Psoas muscle (tissue), 8 donors: ENCODE measurements around the gene CD320. TPM values are rescaled to one million over a fixed set of nuclear protein-coding genes. Genes with fewer than 3 reads are reported as not detected.
"Not testable (repeated sequence)": the region's sequence is repeated elsewhere in the genome, so short reads cannot be mapped to it uniquely, and the experiment has no call there.

Experiments
- ATAC-seq, 4 donors: fragments of 200-7000 bp; cut with Tn5 transposase; one replicate each; pipeline ENCODE4 v1.9.1; 2020; ENCODE audit warnings: moderate library complexity in 3 of 4, mild to moderate bottlenecking in 2 of 4
- DNase-seq, 2 donors: peaks; one replicate each; pipeline ENCODE4 v3.0.0-alpha.2; 2020
- H3K27ac ChIP-seq: fragments of 200-600 bp; one replicate; pipeline ENCODE4 v1.8.0; 2022
- H3K27me3 ChIP-seq, 3 donors: fragments of 200-600 bp in 1 of 3; one replicate each; pipeline versions ENCODE4 v1.6.1 to v1.8.0; 2013 to 2022; ENCODE audit warnings: low read length in 2 of 3, mild to moderate bottlenecking in 2 of 3, moderate library complexity in 1 of 3; ENCODE audit not compliant: insufficient read depth in 3 of 3
- H3K36me3 ChIP-seq, 2 donors: fragments of 200-600 bp in 1 of 2; one replicate each; pipeline versions ENCODE4 v1.6.1 to v1.8.0; 2013 to 2022; ENCODE audit warnings: low read depth in 1 of 2, mild to moderate bottlenecking in 1 of 2, moderate library complexity in 1 of 2; ENCODE audit not compliant: insufficient read depth in 1 of 2
- H3K4me1 ChIP-seq: fragments of 200-600 bp; one replicate; pipeline ENCODE4 v1.8.0; 2022
- H3K4me3 ChIP-seq: fragments of 200-600 bp; one replicate; pipeline ENCODE4 v1.8.0; 2022; ENCODE audit warnings: mild to moderate bottlenecking
- H3K9me3 ChIP-seq: fragments of 200-600 bp; one replicate; pipeline ENCODE4 v1.8.0; 2022
- WGBS, 3 donors: extraction: QIAGEN DNeasy Blood & Tissue Kit; methylation state at CpG; one replicate each; pipeline versions ENCODE4 v1.1.6 to v1.1.7; 2013; 5-methylcytosine and 5-hydroxymethylcytosine counted together
- intact Hi-C, 2 donors: fragments of 100-400 bp; cut with DNase I; formaldehyde crosslinking; loops; one replicate each; pipeline versions ENCODE4 v1.11.0 to v1.14.2; 2022
- polyA plus RNA-seq, 3 donors: library from polyadenylated mRNA; stranded (reverse); fragments of 200-250 nt; gene quantifications; one replicate each; pipeline ENCODE4 v1.2.3, GENCODE V29; 2013
- total RNA-seq, 4 donors: library from RNA; stranded (reverse); fragmentation: NEBNext Ultra II Directional in 2 of 4; extraction: Animal tissue kit (Norgen Biotek cat#: 25700) in 2 of 4; gene quantifications; one replicate each; pipeline versions ENCODE4 v1.2.1 to v1.2.4, GENCODE V29; 2021 to 2023
- TF ChIP-seq, protein P1 (sequence below): fragments of 200-600 bp; IDR thresholded peaks from one replicate; pipeline ENCODE4 v1.8.0; 2022; ENCODE audit warnings: antibody characterized with exemption
- donor health status: healthy with polysubstance abuse.
- donor health status: DM: no; HTN: no; CAD: no; lungs with moderate emphysema.
- donor health status: Bipolar disorder and iron deficiency.
- donor health status: healthy.
- donor health status: DM: yes; HTN: yes; CAD: no.
- donor health status: DM: no; HTN: no; CAD: no.
- donor health status: DM: no; HTN: no; CAD: no.
- donor health status: DM: yes; HTN: yes; CAD: no.

The CD320 gene
- total and polyA plus RNA-seq, 7 donors: 17.4 to 67.2 (median 25.4) TPM

DNA sequence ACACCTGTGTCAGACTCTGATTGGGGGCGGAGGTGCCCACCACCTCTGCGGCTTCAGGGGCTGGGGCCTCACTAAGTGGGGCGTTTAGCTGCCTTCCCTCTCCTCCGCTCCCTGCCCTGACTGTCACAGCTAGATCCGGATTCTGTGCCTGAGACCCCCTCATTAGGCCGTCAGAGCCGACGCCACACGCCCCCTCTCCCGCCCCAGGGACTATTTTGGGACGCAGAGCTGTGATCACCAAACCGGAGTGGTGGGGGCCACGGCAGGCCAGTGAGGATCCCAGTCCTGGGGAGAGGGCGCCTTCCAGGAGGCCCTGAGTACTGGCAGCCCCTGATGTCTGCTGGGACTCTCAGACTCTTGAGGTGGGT lies 34.1 kb upstream of the CD320 start:
- Histone ChIP-seq H3K27me3 (peaks cover 0 to 16% (median 0%) of the 10 kb centered on the region in 3 donors), H3K36me3 (no peaks in the 10 kb centered on the region), H3K4me3 (peak overlapping the region; percentile 68), H3K27ac (peak overlapping the region; percentile 70), H3K4me1 (no peaks in the 10 kb centered on the region), H3K9me3 (no peaks in the 10 kb centered on the region)
- DNase-seq (peak in 1 of 2 donors; percentile 59), ATAC-seq (peak in 2 of 4 donors; percentile 14 to 17)
- intact Hi-C loops: no loop called here
- TF ChIP-seq, protein P1, sequence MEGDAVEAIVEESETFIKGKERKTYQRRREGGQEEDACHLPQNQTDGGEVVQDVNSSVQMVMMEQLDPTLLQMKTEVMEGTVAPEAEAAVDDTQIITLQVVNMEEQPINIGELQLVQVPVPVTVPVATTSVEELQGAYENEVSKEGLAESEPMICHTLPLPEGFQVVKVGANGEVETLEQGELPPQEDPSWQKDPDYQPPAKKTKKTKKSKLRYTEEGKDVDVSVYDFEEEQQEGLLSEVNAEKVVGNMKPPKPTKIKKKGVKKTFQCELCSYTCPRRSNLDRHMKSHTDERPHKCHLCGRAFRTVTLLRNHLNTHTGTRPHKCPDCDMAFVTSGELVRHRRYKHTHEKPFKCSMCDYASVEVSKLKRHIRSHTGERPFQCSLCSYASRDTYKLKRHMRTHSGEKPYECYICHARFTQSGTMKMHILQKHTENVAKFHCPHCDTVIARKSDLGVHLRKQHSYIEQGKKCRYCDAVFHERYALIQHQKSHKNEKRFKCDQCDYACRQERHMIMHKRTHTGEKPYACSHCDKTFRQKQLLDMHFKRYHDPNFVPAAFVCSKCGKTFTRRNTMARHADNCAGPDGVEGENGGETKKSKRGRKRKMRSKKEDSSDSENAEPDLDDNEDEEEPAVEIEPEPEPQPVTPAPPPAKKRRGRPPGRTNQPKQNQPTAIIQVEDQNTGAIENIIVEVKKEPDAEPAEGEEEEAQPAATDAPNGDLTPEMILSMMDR: no peak
- WGBS, 3 donors: 41 to 47% (median 46%) methylated on average over 13 to 14 of the region's 14 CpGs

DNA sequence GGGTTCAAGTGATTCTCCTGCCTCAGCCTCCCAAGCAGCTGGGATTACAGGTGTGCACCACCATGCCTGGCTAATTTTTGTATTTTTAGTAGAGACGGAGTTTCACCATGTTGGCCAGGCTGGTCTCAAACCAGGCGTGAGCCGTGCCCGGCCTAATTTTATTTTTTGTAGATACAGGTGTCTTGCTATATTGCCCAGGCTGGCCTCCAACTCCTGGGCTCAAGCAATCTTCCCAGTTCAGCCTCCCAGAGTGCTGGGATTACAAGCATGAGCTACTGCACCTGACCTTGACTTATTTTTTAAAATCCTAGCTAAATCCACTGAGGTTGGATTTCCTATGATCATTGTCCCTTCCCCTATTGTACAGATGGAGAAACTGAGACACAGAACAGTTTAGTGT lies 33.3 kb upstream of the CD320 start:
- ATAC-seq, H3K9me3 ChIP-seq, H3K36me3 ChIP-seq, intact Hi-C loops, H3K4me1 ChIP-seq: not testable (repeated sequence)
- peak in 1 of 2 donors; percentile 14 for DNase-seq
- peak overlapping the region; percentile 68 for H3K4me3 ChIP-seq
- peak overlapping the region; percentile 70 for H3K27ac ChIP-seq
- peaks cover 0 to 21% (median 0%) of the 10 kb centered on the region in 3 donors for H3K27me3 ChIP-seq
- 78 to 92% (median 89%) methylated on average over 4 of the region's 4 CpGs for WGBS, 3 donors

DNA sequence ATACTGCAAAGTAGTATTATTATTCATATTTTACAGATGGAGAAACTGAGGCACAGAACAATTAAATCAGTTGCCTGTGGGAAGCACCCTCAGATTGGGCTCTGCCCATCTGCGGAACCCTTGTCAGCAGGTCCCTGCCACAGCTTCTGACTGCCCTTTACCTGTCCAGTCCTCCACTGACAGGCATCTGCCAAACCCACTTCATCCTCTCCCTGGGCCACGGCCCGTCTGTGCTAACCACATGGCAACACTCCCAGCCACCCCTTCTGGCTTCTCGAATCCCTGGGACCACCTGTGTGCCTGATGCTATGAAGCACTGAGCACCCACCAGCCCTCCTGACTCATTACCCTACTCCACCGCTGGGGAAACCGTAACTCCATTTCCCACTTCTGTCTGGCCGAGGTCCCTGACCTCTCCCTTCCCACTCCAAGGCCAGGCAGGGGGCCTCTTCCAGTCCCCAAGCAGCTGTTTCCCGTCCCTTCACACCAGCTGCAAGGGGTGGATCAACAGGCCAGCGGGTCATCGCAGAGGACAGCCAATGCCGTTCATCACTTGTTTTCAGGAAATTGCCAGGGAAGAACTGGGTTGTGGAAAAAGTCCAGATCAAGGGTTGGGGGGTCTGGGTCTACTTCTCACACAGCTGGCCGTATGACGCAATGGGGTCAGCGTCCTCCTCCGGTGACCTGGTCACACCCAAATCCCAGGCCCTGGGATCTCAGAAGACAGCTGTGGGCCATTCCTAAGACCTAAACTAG lies 32.4 kb upstream of the CD320 start:
- Histone ChIP-seq H3K4me1 (no peaks in the 10 kb centered on the region), H3K4me3 (peak overlapping the region; percentile 68), H3K36me3 (no peaks in the 10 kb centered on the region), H3K27ac (peak overlapping the region; percentile 70), H3K9me3 (no peaks in the 10 kb centered on the region), H3K27me3 (peaks cover 0 to 30% (median 0%) of the 10 kb centered on the region in 3 donors)
- TF ChIP-seq, protein P1: no peak
- intact Hi-C loops: no loop called here
- ATAC-seq (peak in 3 of 4 donors; percentile 17 to 38 (median 33)), DNase-seq (peak; percentile 33 to 82)
- 13 to 15% (median 14%) methylated on average over 15 of the region's 15 CpGs for WGBS, 3 donors

DNA sequence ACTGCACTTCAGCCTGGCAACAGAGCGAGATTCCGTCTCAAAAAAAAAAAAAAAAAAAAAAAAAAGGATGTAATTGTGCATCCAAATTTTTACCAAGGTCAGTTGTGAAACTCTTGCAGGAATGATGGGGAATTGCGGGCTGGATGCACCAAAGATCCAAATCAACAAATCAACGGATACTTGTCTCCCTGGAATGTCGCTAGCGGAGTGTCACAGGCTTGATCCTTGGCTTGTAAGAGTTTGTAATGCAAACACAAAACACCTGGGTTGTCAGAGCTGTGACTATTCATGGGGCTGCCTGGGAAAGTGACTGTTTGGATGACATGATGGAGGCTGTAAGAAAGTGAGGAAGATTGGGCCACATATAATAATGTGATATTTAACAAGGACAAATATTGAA lies 30.7 kb upstream of the CD320 start:
- H3K4me3 ChIP-seq: no peak overlapping the region
- no peaks in the 10 kb centered on the region for H3K9me3 ChIP-seq
- no peak overlapping the region for H3K27ac ChIP-seq
- no peaks in the 10 kb centered on the region for H3K36me3 ChIP-seq
- H3K4me1 ChIP-seq: peaks cover 9% of the 10 kb centered on the region
- peak in 1 of 2 donors; percentile 5 for DNase-seq
- peaks cover 0 to 45% (median 11%) of the 10 kb centered on the region in 3 donors for H3K27me3 ChIP-seq
- ATAC-seq: no peak
- WGBS, 3 donors: 63 to 74% (median 70%) methylated on average over 6 of the region's 6 CpGs
- intact Hi-C loops: no loop called here
- TF ChIP-seq, protein P1: no peak

DNA sequence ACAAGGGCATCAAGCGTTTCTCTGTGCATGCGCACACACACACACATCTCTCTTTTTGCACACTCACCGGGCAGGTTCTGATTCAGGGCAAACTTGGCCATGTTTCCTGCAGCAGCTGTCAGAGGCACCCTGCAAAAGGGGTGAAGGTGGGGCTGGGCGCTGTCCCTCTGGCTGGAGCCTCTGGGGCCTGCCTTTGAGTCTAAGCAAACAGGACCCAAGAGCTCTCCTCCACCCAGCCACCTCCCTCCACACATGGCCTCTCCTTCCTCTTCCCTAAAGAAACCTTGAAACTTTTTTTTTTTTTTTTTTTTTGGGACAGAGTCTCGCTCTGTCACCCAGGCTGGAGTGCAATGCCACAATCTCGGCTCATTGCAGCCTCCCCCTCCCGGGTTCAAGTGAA lies 29.6 kb upstream of the CD320 start:
- H3K4me1 ChIP-seq: peaks cover 16% of the 10 kb centered on the region
- ATAC-seq: no peak
- peaks cover 0 to 56% (median 18%) of the 10 kb centered on the region in 3 donors for H3K27me3 ChIP-seq
- DNase-seq: peak in 1 of 2 donors; percentile 24
- TF ChIP-seq, protein P1: no peak
- intact Hi-C loops: no loop called here
- no peak overlapping the region for H3K27ac ChIP-seq
- H3K36me3 ChIP-seq: no peaks in the 10 kb centered on the region
- H3K9me3 ChIP-seq: no peaks in the 10 kb centered on the region
- WGBS, 3 donors: 72 to 80% (median 75%) methylated on average over 6 to 7 of the region's 7 CpGs
- no peak overlapping the region for H3K4me3 ChIP-seq
